DMS 273 treated with DMSO at 0.1 percent for 48 hours (cell line): ENCODE measurements around the gene ALOX15B.
"Not testable (repeated sequence)": the region's sequence is repeated elsewhere in the genome, so short reads cannot be mapped to it uniquely, and the experiment has no call there.

Experiments used
- DNase-seq: peaks from one replicate; lab custom pipeline; 2025; lab: John Stamatoyannopoulos, UW

Gene ALOX15B

DNA sequence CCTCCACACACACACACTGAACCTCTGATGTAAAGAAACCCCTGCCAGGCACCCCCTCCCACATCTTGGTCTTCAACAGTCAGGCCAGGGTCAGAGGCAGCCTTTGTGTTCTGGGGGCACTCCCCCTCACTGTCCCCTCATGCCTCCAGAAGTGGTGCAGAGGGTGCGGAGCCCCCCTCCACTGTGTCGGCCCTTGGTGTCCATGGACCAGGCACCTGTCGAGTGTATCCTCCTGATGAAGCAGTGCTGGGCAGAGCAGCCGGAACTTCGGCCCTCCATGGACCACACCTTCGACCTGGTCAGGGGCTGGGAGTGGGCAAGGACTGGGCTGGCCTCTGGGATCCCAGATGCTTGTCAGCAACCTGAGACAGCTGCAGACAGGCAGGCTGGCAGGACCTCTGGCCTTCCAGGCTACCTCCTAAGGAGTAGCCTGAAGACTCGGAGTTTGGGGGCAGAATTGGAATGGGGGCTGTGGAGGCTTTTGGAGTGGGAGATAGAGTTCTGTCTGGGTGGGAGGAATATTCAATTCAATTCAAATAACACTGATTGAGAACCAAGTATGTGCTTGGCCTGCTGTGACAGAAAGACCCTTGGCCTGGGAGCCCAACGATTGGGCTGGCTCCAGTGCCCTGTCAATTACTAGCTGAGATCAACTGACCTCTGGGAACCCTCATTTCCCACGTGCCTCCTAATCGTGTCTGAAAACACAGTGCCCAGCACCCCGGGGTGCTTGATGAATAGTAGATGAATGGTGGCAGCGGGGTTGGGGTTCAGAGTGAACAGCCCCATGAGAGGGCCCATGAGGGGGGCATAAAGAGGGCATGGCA lies 24.9 kb upstream of the ALOX15B start:
- DNase-seq, result no peak

GRCh38 chr17:8014558-8014850 lies 24.4 kb upstream of the ALOX15B start:
- no peak for DNase-seq

DNA sequence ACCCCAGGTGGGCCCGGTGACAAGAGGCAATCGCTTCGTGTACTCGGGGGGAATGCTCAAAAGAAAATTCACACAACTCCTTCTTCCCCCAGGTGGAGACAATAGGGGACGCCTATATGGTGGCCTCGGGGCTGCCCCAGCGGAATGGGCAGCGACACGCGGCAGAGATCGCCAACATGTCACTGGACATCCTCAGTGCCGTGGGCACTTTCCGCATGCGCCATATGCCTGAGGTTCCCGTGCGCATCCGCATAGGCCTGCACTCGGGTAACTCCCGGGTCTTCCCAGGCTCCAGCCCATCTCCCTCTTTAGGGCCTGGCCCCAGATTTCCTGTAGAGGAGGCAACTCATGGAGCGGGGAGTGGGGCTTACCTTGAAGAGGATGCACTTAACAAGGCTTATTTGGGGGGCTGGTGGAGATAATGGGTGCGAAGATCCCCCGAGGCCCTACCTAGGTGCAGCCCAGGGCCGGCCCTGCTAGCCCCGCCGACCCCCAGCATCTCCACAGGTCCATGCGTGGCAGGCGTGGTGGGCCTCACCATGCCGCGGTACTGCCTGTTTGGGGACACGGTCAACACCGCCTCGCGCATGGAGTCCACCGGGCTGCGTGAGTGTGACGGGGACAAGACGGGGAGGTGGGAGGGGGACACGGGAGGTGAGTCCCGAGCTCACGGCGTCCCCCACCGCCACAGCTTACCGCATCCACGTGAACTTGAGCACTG lies 23.5 kb upstream of the ALOX15B start:
- no peak for DNase-seq

DNA sequence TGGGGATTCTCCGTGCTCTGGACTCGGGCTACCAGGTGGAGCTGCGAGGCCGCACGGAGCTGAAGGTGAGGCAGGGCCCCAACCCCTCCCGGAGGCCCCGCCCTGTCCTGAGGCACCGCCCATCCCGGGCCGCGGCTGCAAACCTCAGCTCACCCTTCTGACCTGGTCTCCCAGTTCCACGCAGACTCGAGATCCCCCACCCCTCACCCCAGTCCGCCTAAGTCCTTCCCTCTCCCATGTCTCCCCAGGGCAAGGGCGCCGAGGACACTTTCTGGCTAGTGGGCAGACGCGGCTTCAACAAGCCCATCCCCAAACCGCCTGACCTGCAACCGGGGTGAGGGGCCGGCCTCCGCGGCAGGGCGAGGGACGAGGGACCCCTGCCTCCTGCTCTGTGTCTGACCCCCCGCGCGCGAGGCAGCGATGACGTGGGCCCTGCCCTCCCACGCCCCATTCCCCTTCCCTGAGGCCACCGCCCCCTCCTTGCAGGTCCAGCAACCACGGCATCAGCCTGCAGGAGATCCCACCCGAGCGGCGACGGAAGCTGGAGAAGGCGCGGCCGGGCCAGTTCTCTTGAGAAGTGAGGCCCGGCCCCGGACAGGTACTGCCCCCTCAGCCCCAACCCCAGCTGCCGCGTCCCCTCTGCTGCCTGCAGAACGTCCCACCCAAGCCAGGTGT lies 22.8 kb upstream of the ALOX15B start:
- DNase-seq, result no peak

DNA sequence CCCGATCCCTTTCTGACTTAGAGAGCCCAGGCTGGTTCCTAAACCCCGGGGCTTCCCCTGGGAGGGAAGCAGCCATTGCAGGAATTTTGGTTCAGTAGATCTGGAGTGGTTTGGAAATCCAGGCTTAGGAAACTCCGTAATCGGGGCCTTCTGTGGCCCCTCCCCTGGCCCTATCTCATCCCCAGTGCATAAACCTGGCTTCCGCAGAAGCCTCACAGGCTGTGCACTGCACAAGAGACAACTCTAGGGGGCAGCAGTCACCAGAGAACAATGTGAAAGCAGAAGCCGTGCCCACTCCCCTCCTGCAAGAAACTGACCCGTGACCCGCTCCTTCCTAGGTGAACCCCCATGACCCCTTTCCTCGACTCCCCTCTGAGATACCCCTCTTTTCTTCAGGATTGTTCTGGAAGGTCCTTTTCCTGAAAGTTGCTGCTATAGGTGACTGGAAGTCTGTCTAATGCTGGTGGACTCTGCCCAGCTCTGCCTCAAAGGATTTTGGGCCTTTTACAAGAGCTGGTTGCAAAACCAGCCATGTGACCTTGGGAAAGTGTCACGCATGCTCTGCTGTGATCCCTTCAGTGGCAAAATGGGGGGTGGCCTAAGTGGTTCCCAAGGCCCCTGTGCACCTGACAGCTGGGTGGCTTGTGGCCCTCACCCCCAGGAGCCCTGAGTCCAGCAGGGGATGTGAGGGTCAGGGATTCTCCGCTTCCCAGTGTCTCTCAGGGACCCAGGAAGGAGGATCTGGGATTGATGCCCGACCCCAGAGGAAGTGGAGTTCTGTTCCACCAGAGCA lies 22.0 kb upstream of the ALOX15B start:
- DNase-seq, result no peak

- no peak for DNase-seq
These were observed 20.4 kb upstream of the ALOX15B start for GRCh38 chr17:8018436-8018835.

DNA sequence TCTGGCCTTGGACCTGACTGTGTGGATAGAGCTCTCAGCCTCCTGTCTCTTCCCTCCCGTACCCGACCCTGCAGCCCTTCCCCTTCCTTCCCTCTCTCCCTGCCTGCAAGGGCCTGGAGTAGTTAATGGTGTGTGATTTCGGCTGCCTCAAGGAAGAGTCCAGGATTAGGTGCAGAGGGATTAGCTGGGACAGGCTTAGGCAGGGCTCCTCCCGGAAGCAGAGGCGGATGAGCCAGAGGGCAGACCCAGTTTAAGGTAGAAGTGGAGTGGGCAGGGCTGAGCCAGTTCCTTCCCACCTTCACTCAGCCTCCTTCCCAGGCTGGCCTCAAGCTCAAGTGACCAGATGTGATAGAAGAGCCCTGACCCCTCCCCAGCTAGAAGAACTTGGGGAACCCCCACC lies 19.7 kb upstream of the ALOX15B start:
- no peak for DNase-seq

DNA sequence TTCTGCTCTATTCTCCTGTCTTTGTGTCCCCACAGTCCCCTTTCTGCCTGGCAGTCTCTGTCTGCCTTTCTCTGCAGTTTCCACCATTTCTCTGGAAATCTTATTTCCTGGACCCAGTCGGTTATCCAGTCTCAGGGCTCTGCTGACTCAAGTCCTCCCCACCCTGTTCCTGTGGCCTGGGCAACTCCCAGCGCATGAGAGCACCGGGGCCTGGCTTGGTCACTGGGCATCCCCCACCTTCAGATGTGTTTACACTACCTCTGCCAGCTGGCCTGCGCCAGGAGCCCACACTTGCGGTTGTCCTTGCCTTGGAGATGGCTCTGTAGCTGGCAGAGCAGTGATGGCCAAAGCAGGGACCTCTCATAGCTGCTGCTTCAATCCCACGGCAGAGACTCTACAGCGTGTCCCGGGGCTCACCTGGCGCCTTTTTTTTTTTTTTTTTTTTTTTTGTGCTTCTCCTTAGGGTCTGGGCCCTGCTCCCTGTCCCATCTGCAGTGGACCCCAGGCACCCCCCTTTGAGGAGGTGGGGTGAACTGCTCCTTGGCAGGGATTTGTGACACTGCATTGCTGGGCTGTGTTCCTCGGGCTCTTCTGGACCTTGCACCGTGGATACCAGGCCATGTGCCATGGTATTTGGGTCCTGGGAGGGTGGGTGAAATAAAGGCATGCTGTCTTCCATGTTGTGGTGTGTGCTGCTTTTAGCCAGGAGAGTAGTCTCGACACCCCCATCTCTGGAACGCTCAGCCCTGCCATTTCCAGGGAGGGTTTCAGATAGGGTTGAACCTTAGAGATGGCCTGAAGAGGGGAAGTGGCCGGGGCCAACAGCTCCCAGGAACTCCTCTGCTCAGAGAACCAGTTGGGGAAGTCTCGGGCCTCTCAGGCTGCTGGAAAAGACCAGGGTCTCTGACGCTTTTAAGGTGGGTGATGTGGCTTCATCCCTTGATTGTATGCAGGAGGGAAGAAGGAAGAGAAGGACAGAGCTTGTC lies 18.9 kb upstream of the ALOX15B start:
- DNase-seq, result no peak

DNA sequence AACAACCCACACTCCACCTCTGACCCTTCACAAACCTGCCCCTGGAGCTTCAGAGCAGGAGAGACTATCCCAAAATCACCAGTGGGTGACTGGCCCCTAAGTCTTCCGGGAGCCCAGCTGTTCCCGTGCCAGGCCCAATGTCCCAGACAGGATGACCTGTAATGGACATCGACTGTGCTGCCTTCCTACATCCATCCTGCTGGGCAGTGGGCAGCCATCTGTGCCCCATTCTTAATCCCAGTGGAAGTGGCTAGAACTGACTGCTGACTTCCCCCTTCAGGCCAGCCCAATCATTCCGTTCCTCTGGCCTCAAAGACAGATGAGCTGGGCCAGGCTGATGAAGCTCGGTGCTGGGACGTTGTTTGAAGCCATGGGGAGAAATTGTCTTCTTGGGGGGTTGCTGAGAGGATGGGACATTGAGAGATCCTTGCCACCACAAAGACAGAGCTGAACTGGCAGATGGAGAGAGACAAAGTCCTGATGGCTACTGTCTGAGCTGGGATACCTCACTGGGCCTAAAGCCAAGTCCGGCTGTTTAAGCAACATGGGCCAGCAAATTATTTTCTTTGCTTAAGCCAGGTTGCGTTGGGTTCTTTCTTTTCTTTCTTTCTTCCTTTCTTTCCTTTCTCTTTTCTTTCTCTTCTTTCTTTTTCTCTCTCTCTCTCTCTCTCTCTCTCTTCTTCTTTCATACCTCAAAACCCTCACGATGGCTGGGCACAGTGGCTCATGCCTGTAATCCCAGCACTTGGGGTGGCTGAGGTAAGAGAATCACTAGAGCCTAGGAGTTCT lies 17.9 kb upstream of the ALOX15B start:
- DNase-seq, result no peak

GRCh38 chr17:8021565-8022359 lies 17.1 kb upstream of the ALOX15B start:
- no peak for DNase-seq

- no peak for DNase-seq
These were observed 16.4 kb upstream of the ALOX15B start for GRCh38 chr17:8022360-8023003.

DNA sequence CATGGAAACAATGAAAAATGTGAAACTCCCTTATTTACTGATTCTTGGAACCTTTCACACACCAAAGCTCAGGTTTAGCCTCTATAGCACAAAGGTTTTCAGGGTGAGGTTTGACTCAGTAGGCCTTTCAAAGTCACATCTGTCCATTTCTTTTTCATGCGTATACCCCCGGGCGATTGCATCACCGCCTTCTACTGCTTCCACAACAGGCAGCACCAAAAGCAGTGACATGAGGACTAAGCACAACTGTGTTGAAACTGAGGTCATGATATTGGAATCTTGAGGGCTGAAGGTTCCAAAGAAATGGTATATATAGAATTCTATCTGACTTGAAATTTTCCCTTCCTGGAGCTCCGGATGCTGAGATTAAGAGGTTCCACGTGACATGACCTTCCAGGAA lies 14.7 kb upstream of the ALOX15B start:
- not testable (repeated sequence) for DNase-seq

GRCh38 chr17:8025176-8025911 lies 13.5 kb upstream of the ALOX15B start:
- DNase-seq, result no peak

DNA sequence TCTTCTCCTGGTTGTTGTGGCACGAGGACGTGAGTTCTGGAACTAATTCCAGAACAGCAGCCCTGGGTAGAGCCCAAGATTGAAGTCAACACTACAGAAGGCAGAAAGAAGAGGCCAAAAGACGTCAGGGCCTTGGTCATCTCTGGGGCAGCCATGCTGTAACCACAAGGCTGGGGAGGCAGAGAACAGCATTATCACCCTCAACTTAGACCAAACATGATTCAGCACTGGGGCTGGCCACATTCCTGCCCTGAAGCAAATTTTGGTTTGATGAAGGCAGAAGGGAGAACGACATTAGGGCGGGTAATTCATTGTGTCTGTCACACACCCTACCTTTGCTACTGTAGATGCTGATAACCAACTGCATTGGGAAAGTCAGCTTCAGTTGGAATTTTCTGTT lies 9.7 kb upstream of the ALOX15B start:
- no peak for DNase-seq

DNA sequence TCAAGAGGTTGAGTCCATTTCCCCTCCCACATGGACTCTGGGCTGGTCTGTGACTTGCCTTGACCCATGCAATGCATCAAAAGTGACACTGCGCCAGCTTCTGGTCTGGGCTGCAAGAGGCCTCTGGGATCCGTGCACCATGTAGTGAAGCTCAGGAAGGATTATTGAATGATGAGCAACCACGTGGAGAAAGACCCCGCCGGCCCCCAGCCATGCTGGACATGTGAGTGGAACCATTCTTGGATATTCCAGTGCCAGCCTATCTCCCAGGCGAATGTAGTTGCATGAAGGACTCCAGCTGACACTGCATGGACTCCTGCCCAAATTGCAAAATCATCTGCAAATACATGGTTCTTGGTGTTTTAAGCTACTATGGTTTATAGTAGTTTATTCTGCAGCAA lies 7.6 kb upstream of the ALOX15B start:
- no peak for DNase-seq

GRCh38 chr17:8031950-8032349 lies 6.9 kb upstream of the ALOX15B start:
- DNase-seq, result no peak

DNA sequence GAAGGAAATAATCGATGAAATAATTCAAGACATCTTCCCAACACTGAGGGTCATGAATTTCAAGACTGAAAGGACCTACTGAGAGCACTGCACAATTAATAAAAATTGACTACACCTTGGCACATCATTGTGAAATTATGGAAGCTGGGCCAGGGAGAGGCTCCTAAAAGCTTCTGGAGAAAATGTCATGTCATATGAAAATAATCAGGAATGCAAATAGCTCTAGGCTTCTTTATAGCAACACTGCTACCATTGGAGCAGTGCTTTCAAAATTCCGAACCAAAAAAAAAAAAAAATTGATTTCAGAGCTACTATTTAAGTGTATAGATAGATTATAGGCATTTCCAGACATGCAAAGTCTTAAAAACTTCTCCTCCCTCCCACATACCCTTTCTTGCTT lies 6.4 kb upstream of the ALOX15B start:
- no peak for DNase-seq

- DNase-seq, result no peak
These were observed 831 bp downstream of the ALOX15B start for GRCh38 chr17:8039611-8040168.
